Measurements from ENCODE around the gene ATCAY.
A peak's percentile ranks its signal among the peaks of the same experiment; 100 is the strongest.

Gene ATCAY

GRCh38 chr19:3970808-3971598 is 90.5 kb downstream of the ATCAY start, which contains the start of gene DAPK3:
TSS of gene DAPK3 (minus strand) at chr19:3971099. CDS start at chr19:3969735, 1,364 bp downstream.
- DNase-seq, result peak; percentile 99

- no peak for DNase-seq
Measured at GRCh38 chr19:3975144-3975543, 94.7 kb downstream of the ATCAY start.

- no peak for DNase-seq
Measured at GRCh38 chr19:3975637-3976087, 95.2 kb downstream of the ATCAY start.

GRCh38 chr19:3976495-3977241 is 96.2 kb downstream of the ATCAY start:
- no peak for DNase-seq

Data from eye (tissue), 1 donor.